Panc1 (cell line): ENCODE results near the gene NOXA1. TPM values are rescaled to one million over a fixed set of nuclear protein-coding genes. Genes with fewer than 3 reads are reported as not detected.

Experiments
- ATAC-seq: fragments of 200-7000 bp; cut with Tn5 transposase; 2 replicates; pipeline ENCODE4 v1.9.1; 2020; ENCODE audit warnings: mild to moderate bottlenecking, moderate library complexity
- BruUV-seq: library from RNA; stranded (reverse); fragments of 400-500 nt; replicated peaks from 2 replicates; lab custom pipeline; 2021; lab: Mats Ljungman, UMichigan
- CTCF ChIA-PET: fragments of 300-600 bp; sonication (Branson Sonifier 250); formaldehyde crosslinking; loops from one replicate; lab custom pipeline; 2022; ENCODE audit warnings: antibody characterized with exemption; lab: Charles Lee
- POLR2A ChIA-PET: fragments of 300-600 bp; sonication (Branson Sonifier 250); formaldehyde crosslinking; loops from one replicate; lab custom pipeline; 2022; ENCODE audit warnings: antibody characterized with exemption; lab: Charles Lee
- DNase-seq: peaks from one replicate; pipeline ENCODE4 v3.0.0-alpha.2; 2010; ENCODE audit warnings: low read depth, low spot score
- H3K27ac ChIP-seq: 2 replicates; pipeline ENCODE4 v1.5.1; 2011; ENCODE audit warnings: mild to moderate bottlenecking, low read length, inconsistent platforms
- H3K27me3 ChIP-seq: fragments of 200-500 bp; sonication (Bioruptor generic); 2 replicates; pipeline ENCODE4 v1.6.0; 2014; ENCODE audit warnings: low read length, inconsistent platforms; ENCODE audit not compliant: control insufficient read depth, insufficient read depth
- H3K36me3 ChIP-seq: fragments of 200-500 bp; sonication (Bioruptor generic); 2 replicates; pipeline ENCODE4 v1.5.1; 2014; ENCODE audit warnings: inconsistent platforms, mild to moderate bottlenecking, low read length, moderate library complexity; ENCODE audit not compliant: control insufficient read depth, insufficient read depth
- H3K4me1 ChIP-seq: 2 replicates; pipeline ENCODE4 v1.5.1; 2011; ENCODE audit warnings: inconsistent platforms, mild to moderate bottlenecking, low read length, moderate library complexity; ENCODE audit not compliant: control insufficient read depth, insufficient read depth
- H3K4me3 ChIP-seq, 2 experiments: 2 replicates each; pipeline ENCODE4 v1.5.1; 2011 to 2012; ENCODE audit warnings: low read depth in 2 of 2, low read length in 2 of 2, mild to moderate bottlenecking in 2 of 2, inconsistent platforms in 1 of 2, moderate library complexity in 1 of 2
- H3K9me3 ChIP-seq: fragments of 200-500 bp; sonication (Bioruptor generic); 2 replicates; pipeline ENCODE4 v1.5.1; 2014; ENCODE audit warnings: low read depth, mild to moderate bottlenecking, inconsistent platforms, low read length, moderate library complexity; ENCODE audit not compliant: control insufficient read depth, insufficient read depth
- POLR2AphosphoS5 ChIP-seq: IDR thresholded peaks from 2 replicates; pipeline ENCODE4 v1.6.1; 2012; ENCODE audit warnings: mild to moderate bottlenecking, low read depth, low read length, moderate library complexity
- SIN3A ChIP-seq: IDR thresholded peaks from 2 replicates; pipeline ENCODE4 v1.6.1; 2012; ENCODE audit warnings: low read depth, mild to moderate bottlenecking, low read length, moderate library complexity, borderline replicate concordance; ENCODE audit not compliant: insufficient read depth
- TCF7L2 ChIP-seq: IDR thresholded peaks from 2 replicates; pipeline ENCODE4 v1.6.1; 2011; ENCODE audit warnings: mild to moderate bottlenecking, low read depth, low read length, inconsistent platforms
- in situ Hi-C: cut with HindIII; loops from 2 replicates; pipeline ENCODE4 v1.10.0; 2016; ENCODE audit warnings: low sequenced_read_pairs, low pct_unique_long_range_greater_than_20kb
- intact Hi-C: fragments of 100-400 bp; cut with micrococcal nuclease; formaldehyde crosslinking; loops from one replicate; pipeline ENCODE4 v1.10.0; 2022; ENCODE audit not compliant: unreplicated experiment
- total RNA-seq: library from RNA; stranded (reverse); gene quantifications from one replicate; pipeline ENCODE4 v1.2.1, GENCODE V29; 2021; ENCODE audit not compliant: unreplicated experiment
- TF ChIP-seq, protein P1 (sequence below), 2 experiments: IDR thresholded peaks; 2 replicates each; pipeline ENCODE4 v1.6.1; 2011 to 2012; ENCODE audit warnings: low read depth in 2 of 2, control low read depth in 1 of 2, low read length in 1 of 2, mild to moderate bottlenecking in 1 of 2, moderate library complexity in 1 of 2; ENCODE audit not compliant: insufficient read depth in 1 of 2
- TF ChIP-seq, protein P2 (sequence below): fragments of 450-650 bp; IDR thresholded peaks from 2 replicates; pipeline ENCODE4 v1.5.1; 2017; ENCODE audit warnings: mild to moderate bottlenecking

The NOXA1 gene
- total RNA-seq, 1 experiment from 2014 or later: 3.7 TPM

DNA sequence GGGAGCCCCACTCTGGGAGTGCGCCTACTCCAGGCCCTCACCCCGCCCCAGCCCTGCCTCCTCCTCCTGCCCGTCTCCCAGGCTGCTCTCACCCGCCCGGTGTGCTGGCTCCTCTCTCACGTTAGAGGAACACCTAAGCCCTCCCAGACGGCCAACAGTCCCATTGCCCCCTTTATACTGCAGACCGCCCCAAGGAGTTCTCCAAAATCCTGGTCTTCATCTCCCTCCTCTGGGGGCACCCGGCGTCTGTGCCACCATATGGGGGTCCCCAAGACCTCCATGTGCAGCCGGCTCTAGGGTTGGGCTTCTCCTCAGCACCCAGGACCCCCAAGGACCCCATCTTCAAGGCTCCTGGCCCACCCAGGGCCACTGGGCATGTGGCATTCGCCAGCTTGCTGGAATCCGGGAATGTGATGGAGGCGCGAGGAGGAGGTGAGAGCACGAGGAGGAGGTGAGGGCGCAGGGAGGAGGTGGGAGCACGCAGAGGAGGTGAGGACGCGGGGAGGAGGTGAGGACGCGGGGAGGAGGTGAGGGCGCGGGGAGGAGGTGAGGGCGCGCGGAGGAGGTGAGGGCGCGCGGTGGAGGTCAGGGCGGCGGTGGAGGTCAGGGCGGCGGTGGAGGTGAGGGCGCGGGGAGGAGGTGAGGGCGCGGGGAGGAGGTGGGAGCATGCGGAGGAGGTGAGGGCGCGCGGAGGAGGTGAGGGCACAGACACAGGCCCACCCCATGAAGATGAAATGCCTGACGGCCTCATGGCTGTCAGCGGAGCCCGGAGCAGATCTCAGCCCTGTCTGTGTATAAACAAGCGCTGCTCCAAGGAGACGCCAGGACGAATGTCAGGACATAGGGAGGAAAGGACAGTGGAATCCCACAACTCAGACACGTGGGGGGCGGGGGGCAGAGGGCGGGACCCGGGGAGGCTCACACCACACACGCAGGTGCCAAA lies 41.4 kb upstream of the NOXA1 start:
- TF ChIP-seq POLR2AphosphoS5 (no peak), TCF7L2 (no peak), SIN3A (no peak)
- TF ChIP-seq, protein P1, sequence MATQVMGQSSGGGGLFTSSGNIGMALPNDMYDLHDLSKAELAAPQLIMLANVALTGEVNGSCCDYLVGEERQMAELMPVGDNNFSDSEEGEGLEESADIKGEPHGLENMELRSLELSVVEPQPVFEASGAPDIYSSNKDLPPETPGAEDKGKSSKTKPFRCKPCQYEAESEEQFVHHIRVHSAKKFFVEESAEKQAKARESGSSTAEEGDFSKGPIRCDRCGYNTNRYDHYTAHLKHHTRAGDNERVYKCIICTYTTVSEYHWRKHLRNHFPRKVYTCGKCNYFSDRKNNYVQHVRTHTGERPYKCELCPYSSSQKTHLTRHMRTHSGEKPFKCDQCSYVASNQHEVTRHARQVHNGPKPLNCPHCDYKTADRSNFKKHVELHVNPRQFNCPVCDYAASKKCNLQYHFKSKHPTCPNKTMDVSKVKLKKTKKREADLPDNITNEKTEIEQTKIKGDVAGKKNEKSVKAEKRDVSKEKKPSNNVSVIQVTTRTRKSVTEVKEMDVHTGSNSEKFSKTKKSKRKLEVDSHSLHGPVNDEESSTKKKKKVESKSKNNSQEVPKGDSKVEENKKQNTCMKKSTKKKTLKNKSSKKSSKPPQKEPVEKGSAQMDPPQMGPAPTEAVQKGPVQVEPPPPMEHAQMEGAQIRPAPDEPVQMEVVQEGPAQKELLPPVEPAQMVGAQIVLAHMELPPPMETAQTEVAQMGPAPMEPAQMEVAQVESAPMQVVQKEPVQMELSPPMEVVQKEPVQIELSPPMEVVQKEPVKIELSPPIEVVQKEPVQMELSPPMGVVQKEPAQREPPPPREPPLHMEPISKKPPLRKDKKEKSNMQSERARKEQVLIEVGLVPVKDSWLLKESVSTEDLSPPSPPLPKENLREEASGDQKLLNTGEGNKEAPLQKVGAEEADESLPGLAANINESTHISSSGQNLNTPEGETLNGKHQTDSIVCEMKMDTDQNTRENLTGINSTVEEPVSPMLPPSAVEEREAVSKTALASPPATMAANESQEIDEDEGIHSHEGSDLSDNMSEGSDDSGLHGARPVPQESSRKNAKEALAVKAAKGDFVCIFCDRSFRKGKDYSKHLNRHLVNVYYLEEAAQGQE (IDR thresholded peaks at IDR 0.05; ENCODE audit: insufficient read depth in 1 of 2, low read depth in 2 of 2, low read length in 1 of 2): no peak
- TF ChIP-seq, protein P2, sequence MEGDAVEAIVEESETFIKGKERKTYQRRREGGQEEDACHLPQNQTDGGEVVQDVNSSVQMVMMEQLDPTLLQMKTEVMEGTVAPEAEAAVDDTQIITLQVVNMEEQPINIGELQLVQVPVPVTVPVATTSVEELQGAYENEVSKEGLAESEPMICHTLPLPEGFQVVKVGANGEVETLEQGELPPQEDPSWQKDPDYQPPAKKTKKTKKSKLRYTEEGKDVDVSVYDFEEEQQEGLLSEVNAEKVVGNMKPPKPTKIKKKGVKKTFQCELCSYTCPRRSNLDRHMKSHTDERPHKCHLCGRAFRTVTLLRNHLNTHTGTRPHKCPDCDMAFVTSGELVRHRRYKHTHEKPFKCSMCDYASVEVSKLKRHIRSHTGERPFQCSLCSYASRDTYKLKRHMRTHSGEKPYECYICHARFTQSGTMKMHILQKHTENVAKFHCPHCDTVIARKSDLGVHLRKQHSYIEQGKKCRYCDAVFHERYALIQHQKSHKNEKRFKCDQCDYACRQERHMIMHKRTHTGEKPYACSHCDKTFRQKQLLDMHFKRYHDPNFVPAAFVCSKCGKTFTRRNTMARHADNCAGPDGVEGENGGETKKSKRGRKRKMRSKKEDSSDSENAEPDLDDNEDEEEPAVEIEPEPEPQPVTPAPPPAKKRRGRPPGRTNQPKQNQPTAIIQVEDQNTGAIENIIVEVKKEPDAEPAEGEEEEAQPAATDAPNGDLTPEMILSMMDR: no peak
- Histone ChIP-seq H3K27me3 (no peaks in the 10 kb centered on the region), H3K9me3 (no peaks in the 10 kb centered on the region), H3K36me3 (no peaks in the 10 kb centered on the region), H3K4me3 (no peak overlapping the region), H3K4me1 (no peaks in the 10 kb centered on the region), H3K27ac (no peak overlapping the region)
- intact Hi-C loops (no loop called here), in situ Hi-C loops (no loop called here)
- ATAC-seq (no peak), DNase-seq (no peak)
- ChIA-PET POLR2A (no interaction called here), CTCF (no interaction called here)
- BruUV-seq: no TSS peak

DNA sequence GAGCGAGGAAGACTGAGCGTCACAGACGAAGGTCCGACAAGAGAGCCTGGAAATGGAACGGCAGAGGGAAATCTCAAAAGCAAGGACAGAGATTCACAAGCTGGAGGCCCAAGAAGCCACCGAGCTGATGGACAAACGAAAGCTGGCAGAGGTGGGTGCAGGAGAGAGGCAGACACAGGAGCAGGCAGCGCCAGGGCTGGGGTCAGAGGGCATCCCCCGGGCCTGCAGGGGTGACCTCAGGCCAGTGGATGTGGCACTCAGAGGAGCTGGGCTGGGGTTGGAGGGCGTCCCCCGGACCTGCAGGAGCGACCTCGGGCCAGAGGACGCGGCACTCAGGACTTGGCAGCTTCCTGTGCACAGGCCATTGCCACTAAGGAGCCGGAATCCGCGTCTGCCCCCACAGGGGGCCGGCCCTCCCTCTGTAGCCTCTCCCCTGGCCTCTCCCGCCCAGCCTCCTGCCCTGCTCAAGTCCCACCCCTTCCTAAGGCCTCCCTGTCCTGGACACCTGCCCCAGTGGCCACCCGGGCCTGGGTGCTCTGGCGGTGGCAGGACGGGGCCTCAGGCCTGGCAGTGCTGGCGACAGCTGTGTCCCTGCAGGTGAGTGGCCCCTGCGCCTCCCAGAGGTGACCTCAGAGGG lies 40.6 kb upstream of the NOXA1 start:
- no peak overlapping the region for H3K27ac ChIP-seq
- CTCF ChIA-PET: interaction anchor here (0.6 kb wide), 1 partner anchor 31 kb away, joined by 4 read pairs; no protein-coding TSS in a partner anchor
- no peak overlapping the region for H3K4me3 ChIP-seq
- no peaks in the 10 kb centered on the region for H3K9me3 ChIP-seq
- ATAC-seq: peak; percentile 44
- intact Hi-C loops: no loop called here
- in situ Hi-C loops: no loop called here
- H3K27me3 ChIP-seq: no peaks in the 10 kb centered on the region
- TF ChIP-seq, protein P1 (IDR thresholded peaks at IDR 0.05; ENCODE audit: insufficient read depth in 1 of 2, low read depth in 2 of 2, low read length in 1 of 2): no peak
- TF ChIP-seq, protein P2: no peak
- TF ChIP-seq POLR2AphosphoS5 (no peak), SIN3A (no peak), TCF7L2 (no peak)
- POLR2A ChIA-PET: no interaction called here
- H3K36me3 ChIP-seq: no peaks in the 10 kb centered on the region
- no peaks in the 10 kb centered on the region for H3K4me1 ChIP-seq
- BruUV-seq: no TSS peak
- no peak for DNase-seq
